Upper lobe of left lung (tissue), 6 donors: ENCODE results near the gene SCN4B. TPM values are rescaled to one million over a fixed set of nuclear protein-coding genes. Genes with fewer than 3 reads are reported as not detected.

Experiments used
- ATAC-seq, 2 donors: fragments of 200-7000 bp; cut with Tn5 transposase; one replicate each; pipeline ENCODE4 v1.9.1; 2022; ENCODE audit warnings: mild to moderate bottlenecking in 2 of 2, moderate library complexity in 2 of 2; ENCODE audit not compliant: low FRiP score in 2 of 2
- DNase-seq, 2 donors: peaks; one replicate each; pipeline ENCODE4 v3.0.0-alpha.2; 2019 to 2020
- H3K27ac ChIP-seq, 4 donors: fragments of 200-600 bp; sonication (generic); one replicate each; pipeline ENCODE4 v1.5.1; 2016 to 2019
- H3K27me3 ChIP-seq, 4 donors: fragments of 200-600 bp; sonication (generic); one replicate each; pipeline ENCODE4 v1.5.1; 2017 to 2019
- H3K36me3 ChIP-seq, 4 donors: fragments of 200-600 bp; sonication (generic); one replicate each; pipeline ENCODE4 v1.5.1; 2016 to 2019
- H3K4me1 ChIP-seq, 4 donors: fragments of 200-600 bp; sonication (generic); one replicate each; pipeline ENCODE4 v1.5.1; 2018 to 2019
- H3K4me3 ChIP-seq, 4 donors: fragments of 200-600 bp; sonication (generic); one replicate each; pipeline ENCODE4 v1.5.1; 2017 to 2019; ENCODE audit warnings: mild to moderate bottlenecking in 2 of 4, moderate library complexity in 1 of 4
- H3K9me3 ChIP-seq, 4 donors: fragments of 200-600 bp; sonication (generic); one replicate each; pipeline ENCODE4 v1.5.1; 2018 to 2019
- CTCF ChIP-seq, 6 experiments: fragments of 450-650 bp in 4 of 6; fragments of 200-600 bp in 2 of 6; sonication (generic) in 2 of 6; IDR thresholded peaks; one replicate each; pipeline ENCODE4 v1.5.1; 2016 to 2019; ENCODE audit warnings: antibody characterized with exemption in 6 of 6
- EP300 ChIP-seq, 4 donors: sonication (generic); formaldehyde crosslinking; IDR thresholded peaks; one replicate each; pipeline ENCODE4 v1.5.1; 2017; ENCODE audit warnings: antibody characterized with exemption in 4 of 4, control low read depth in 2 of 4
- POLR2A ChIP-seq, 4 donors: fragments of 450-650 bp; IDR thresholded peaks; one replicate each; pipeline ENCODE4 v1.5.1; 2016 to 2017; ENCODE audit warnings: antibody characterized with exemption in 4 of 4, mild to moderate bottlenecking in 2 of 4
- POLR2AphosphoS5 ChIP-seq, 2 donors: sonication (generic); formaldehyde crosslinking; IDR thresholded peaks; one replicate each; pipeline ENCODE4 v1.5.1; 2017; ENCODE audit warnings: antibody characterized with exemption in 2 of 2
- WGBS, 2 donors: methylation state at CpG; one replicate each; pipeline ENCODE4 v1.1.5; 2017 to 2018; 5-methylcytosine and 5-hydroxymethylcytosine counted together
- total RNA-seq, 6 donors: library from RNA; depleted of rRNA in 4 of 6; stranded (reverse); fragments of >200 nt in 4 of 6; gene quantifications; one replicate each; pipeline versions ENCODE4 v1.1.0 to v1.2.1, GENCODE V29; 2016 to 2021
- donor health status: DM: no; HTN: no; CAD: no; lungs with moderate emphysema.
- donor health status: DM: no; HTN: yes; CAD: no; lungs with severe emphysema.

The SCN4B gene
- total RNA-seq, 6 donors from 2014 or later, result under 0.01 to 5.5 (median 3.3) TPM

- ATAC-seq (no peak), DNase-seq (peak in 1 of 2 donors; percentile 54)
- H3K9me3 ChIP-seq, result no peaks in the 10 kb centered on the region
- H3K36me3 ChIP-seq, result no peaks in the 10 kb centered on the region
- no peak overlapping the region for H3K27ac ChIP-seq
- peaks cover 3 to 12% (median 7%) of the 10 kb centered on the region in 4 donors for H3K4me1 ChIP-seq
- H3K4me3 ChIP-seq, result no peak overlapping the region
- H3K27me3 ChIP-seq, result peaks cover 0 to 2% (median 0%) of the 10 kb centered on the region in 4 donors
- TF ChIP-seq POLR2AphosphoS5 (IDR thresholded peaks at IDR 0.05), result no peak
- no peak for TF ChIP-seq POLR2A (IDR thresholded peaks at IDR 0.05)
- no peak for TF ChIP-seq CTCF (IDR thresholded peaks at IDR 0.05)
- TF ChIP-seq EP300 (IDR thresholded peaks at IDR 0.05), result no peak
- 60 to 68% methylated on average over 1 to 3 of the region's 3 CpGs for WGBS, 2 donors
Measured at GRCh38 chr11:118168751-118169150, 16.1 kb upstream of the SCN4B start.

DNA sequence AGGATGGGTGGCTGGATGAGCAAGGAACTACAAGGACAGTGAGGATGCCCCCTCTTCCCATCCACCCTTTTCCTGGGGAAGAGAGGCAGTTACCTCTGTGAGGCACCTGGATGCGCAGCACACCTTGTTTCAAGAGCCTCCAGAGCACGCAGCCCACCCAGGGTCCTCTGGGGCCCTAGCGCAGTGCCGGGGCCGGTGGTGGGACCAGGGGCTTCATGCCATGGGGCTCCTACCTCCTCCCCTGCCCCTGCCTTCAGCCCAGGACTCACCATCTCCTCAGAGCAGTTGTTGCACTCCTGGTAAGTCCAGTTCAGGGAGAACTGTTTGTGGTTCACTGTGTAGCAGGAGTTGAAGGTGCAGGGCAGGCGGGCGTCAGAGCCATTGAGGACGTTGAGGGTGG lies 15.7 kb upstream of the SCN4B start:
- TF ChIP-seq EP300 (IDR thresholded peaks at IDR 0.05) (no peak), POLR2AphosphoS5 (IDR thresholded peaks at IDR 0.05) (no peak), POLR2A (IDR thresholded peaks at IDR 0.05) (no peak), CTCF (IDR thresholded peaks at IDR 0.05) (no peak)
- 77 to 94% methylated on average over 8 of the region's 8 CpGs for WGBS, 2 donors
- H3K4me3 ChIP-seq, result no peak overlapping the region
- H3K4me1 ChIP-seq, result peaks cover 3 to 12% (median 7%) of the 10 kb centered on the region in 4 donors
- H3K27ac ChIP-seq, result no peak overlapping the region
- DNase-seq (peak in 1 of 2 donors; percentile 49), ATAC-seq (no peak)
- H3K9me3 ChIP-seq, result no peaks in the 10 kb centered on the region
- H3K27me3 ChIP-seq, result peaks cover 0 to 2% (median 0%) of the 10 kb centered on the region in 4 donors
- no peaks in the 10 kb centered on the region for H3K36me3 ChIP-seq

DNA sequence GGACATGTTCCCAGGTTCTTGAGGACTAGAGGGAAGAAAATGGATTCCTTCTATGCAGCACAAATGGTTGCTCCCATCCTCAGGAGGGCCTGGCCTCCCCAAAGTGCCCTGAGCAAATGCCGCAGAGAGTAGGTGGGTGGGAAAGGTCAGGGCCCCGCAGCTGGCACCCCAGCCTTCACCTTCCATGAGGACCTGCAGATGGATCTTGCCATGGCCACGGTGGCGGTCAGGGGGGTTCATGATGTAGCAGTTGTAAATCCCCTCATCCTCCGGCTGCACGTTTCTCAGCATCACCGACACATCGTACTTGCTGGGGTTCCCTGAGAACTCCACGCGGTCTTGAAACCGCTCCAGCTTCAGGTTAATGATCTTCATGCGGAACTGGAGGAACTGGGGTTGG lies 15.3 kb upstream of the SCN4B start:
- Histone ChIP-seq H3K36me3 (no peaks in the 10 kb centered on the region), H3K27ac (no peak overlapping the region), H3K4me1 (peaks cover 3 to 12% (median 7%) of the 10 kb centered on the region in 4 donors), H3K9me3 (no peaks in the 10 kb centered on the region), H3K27me3 (peaks cover 0 to 2% (median 0%) of the 10 kb centered on the region in 4 donors), H3K4me3 (no peak overlapping the region)
- 89 to 96% methylated on average over 4 to 11 of the region's 12 CpGs for WGBS, 2 donors
- DNase-seq (no peak), ATAC-seq (no peak)
- TF ChIP-seq POLR2AphosphoS5 (IDR thresholded peaks at IDR 0.05) (no peak), CTCF (IDR thresholded peaks at IDR 0.05) (no peak), EP300 (IDR thresholded peaks at IDR 0.05) (no peak)

GRCh38 chr11:118167253-118167652 lies 14.6 kb upstream of the SCN4B start:
- ATAC-seq (no peak), DNase-seq (no peak)
- TF ChIP-seq POLR2AphosphoS5 (IDR thresholded peaks at IDR 0.05) (no peak), POLR2A (IDR thresholded peaks at IDR 0.05) (no peak), EP300 (IDR thresholded peaks at IDR 0.05) (no peak)
- H3K4me1 ChIP-seq, result peaks cover 3 to 12% (median 7%) of the 10 kb centered on the region in 4 donors
- H3K9me3 ChIP-seq, result no peaks in the 10 kb centered on the region
- 95 to 97% methylated on average over 2 of the region's 2 CpGs for WGBS, 2 donors
- H3K27me3 ChIP-seq, result peaks cover 0 to 2% (median 0%) of the 10 kb centered on the region in 4 donors
- H3K4me3 ChIP-seq, result no peak overlapping the region
- H3K36me3 ChIP-seq, result no peaks in the 10 kb centered on the region
- no peak overlapping the region for H3K27ac ChIP-seq

GRCh38 chr11:118166641-118167040 lies 14.0 kb upstream of the SCN4B start:
- DNase-seq (peak in 1 of 2 donors; percentile 54), ATAC-seq (no peak)
- TF ChIP-seq CTCF (IDR thresholded peaks at IDR 0.05), result no peak
- Histone ChIP-seq H3K4me1 (peaks cover 3 to 9% (median 4%) of the 10 kb centered on the region in 4 donors), H3K27ac (no peak overlapping the region), H3K9me3 (no peaks in the 10 kb centered on the region), H3K4me3 (no peak overlapping the region), H3K27me3 (peaks cover 0 to 2% (median 0%) of the 10 kb centered on the region in 4 donors), H3K36me3 (no peaks in the 10 kb centered on the region)
- WGBS, 2 donors, result 83% methylated on average over 17 of the region's 17 CpGs
